Measurements from ENCODE around the gene CIB4.

Gene CIB4

DNA sequence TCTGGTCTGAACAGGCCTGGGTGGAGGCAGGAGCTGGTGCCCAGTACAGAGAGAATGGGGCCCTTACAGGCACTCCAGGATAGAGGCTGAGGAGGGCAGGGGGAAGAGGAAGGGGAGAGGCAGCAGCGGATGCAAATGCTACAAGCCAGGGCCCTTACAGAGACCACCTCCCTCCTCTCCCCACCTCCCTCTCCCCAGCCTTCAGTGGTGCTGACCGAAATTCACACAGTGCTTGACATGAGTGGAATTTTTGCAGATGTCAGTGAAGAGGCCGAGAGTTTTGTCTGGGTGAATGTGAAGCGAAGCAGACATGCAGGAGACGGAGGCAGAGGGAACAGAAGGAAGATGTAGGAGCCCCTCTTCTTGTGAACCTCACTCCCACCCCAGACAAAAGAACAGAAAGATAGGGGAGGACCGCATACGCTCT is 31.9 kb downstream of the CIB4 start:
- no peaks in the 10 kb centered on the region for H3K9me3 ChIP-seq (ENCODE audit: control insufficient read depth, low read depth, low read length)
- no peak overlapping the region for H3K9ac ChIP-seq (ENCODE audit: low read length)
- no peaks in the 10 kb centered on the region for H3K27me3 ChIP-seq (ENCODE audit: control insufficient read depth, insufficient read depth, low read length)

DNA sequence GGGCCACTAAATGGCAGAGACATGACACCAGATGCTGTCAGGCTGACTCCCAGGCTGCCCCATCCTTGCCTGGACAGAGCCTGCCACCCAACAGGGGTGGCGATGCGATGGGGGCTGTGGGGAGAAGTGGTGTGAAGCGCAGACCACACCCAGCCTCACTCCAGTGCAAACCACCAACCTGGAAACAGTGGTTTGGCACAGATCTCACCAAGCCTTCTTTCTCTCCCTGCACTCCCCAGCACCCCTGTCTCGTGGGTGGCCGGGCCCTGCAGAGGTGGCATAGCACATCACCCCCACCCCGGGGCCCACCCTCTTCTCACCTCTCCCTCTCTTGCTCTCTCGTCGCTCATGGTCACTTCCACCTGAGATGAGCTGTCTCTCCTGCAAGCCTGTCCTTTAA is 32.6 kb downstream of the CIB4 start:
- H3K36me3 ChIP-seq (ENCODE audit: control insufficient read depth, low read depth, low read length) = no peaks in the 10 kb centered on the region
- no peaks in the 10 kb centered on the region for H3K9me3 ChIP-seq (ENCODE audit: control insufficient read depth, low read depth, low read length)
- peaks cover 9% of the 10 kb centered on the region for H3K4me1 ChIP-seq (ENCODE audit: control insufficient read depth, low read depth, low read length)
- H3K27ac ChIP-seq (ENCODE audit: low read length) = no peak overlapping the region
- no peaks in the 10 kb centered on the region for H3K27me3 ChIP-seq (ENCODE audit: control insufficient read depth, insufficient read depth, low read length)
- no peak overlapping the region for H3K9ac ChIP-seq (ENCODE audit: low read length)
- no peak overlapping the region for H3K4me3 ChIP-seq (ENCODE audit: low read length)

More for the DNA sequence above, 31.9 kb downstream of the CIB4 start:
- Histone ChIP-seq H3K27ac (ENCODE audit: low read length) (no peak overlapping the region), H3K4me1 (ENCODE audit: control insufficient read depth, low read depth, low read length) (peaks cover 12% of the 10 kb centered on the region), H3K4me3 (ENCODE audit: low read length) (no peak overlapping the region), H3K36me3 (ENCODE audit: control insufficient read depth, low read depth, low read length) (no peaks in the 10 kb centered on the region)

DNA sequence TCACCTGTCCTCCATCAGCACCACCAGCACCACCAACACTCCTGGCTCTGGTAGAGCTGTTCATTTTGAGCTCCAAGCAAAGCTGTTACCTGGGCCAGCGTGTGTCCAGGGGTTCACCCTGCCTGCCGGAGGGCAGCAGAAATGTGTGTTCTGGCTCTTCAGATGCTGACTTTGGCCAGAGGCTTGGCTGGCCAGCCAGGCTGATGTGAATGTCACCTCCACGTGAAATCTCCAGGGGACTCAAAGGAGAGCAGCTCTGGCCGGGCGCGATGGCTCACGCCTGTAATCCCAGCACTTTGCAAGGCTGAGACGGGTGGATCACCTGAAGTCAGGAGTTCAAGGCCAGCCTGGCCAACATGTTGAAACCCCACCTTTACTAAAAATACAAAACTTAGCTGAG is 33.5 kb downstream of the CIB4 start:
- Histone ChIP-seq H3K27ac (ENCODE audit: low read length) (no peak overlapping the region), H3K4me3 (ENCODE audit: low read length) (no peak overlapping the region), H3K36me3 (ENCODE audit: control insufficient read depth, low read depth, low read length) (no peaks in the 10 kb centered on the region), H3K9me3 (ENCODE audit: control insufficient read depth, low read depth, low read length) (no peaks in the 10 kb centered on the region), H3K4me1 (ENCODE audit: control insufficient read depth, low read depth, low read length) (peaks cover under 1% of the 10 kb centered on the region), H3K27me3 (ENCODE audit: control insufficient read depth, insufficient read depth, low read length) (no peaks in the 10 kb centered on the region), H3K9ac (ENCODE audit: low read length) (no peak overlapping the region)

DNA sequence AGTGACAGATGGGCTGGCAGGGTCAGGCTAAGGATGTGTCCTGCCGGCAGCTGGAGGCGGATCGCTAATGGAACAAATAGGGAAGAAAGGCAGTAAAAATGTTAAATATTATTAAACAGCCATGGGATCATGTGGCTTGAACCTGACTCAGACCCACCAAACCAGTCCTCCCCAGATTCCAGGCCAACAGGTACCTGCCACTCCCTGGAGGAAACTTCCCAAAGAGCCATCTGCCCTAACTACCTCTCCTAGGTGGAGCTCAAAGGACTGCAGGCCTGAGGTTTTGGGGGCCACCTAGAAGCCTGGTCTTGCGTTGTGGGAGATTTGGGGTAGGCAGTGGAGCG is 34.3 kb downstream of the CIB4 start:
- Histone ChIP-seq H3K9me3 (ENCODE audit: control insufficient read depth, low read depth, low read length) (no peaks in the 10 kb centered on the region), H3K27me3 (ENCODE audit: control insufficient read depth, insufficient read depth, low read length) (no peaks in the 10 kb centered on the region), H3K4me3 (ENCODE audit: low read length) (no peak overlapping the region), H3K9ac (ENCODE audit: low read length) (no peak overlapping the region), H3K36me3 (ENCODE audit: control insufficient read depth, low read depth, low read length) (no peaks in the 10 kb centered on the region), H3K4me1 (ENCODE audit: control insufficient read depth, low read depth, low read length) (no peaks in the 10 kb centered on the region), H3K27ac (ENCODE audit: low read length) (no peak overlapping the region)

DNA sequence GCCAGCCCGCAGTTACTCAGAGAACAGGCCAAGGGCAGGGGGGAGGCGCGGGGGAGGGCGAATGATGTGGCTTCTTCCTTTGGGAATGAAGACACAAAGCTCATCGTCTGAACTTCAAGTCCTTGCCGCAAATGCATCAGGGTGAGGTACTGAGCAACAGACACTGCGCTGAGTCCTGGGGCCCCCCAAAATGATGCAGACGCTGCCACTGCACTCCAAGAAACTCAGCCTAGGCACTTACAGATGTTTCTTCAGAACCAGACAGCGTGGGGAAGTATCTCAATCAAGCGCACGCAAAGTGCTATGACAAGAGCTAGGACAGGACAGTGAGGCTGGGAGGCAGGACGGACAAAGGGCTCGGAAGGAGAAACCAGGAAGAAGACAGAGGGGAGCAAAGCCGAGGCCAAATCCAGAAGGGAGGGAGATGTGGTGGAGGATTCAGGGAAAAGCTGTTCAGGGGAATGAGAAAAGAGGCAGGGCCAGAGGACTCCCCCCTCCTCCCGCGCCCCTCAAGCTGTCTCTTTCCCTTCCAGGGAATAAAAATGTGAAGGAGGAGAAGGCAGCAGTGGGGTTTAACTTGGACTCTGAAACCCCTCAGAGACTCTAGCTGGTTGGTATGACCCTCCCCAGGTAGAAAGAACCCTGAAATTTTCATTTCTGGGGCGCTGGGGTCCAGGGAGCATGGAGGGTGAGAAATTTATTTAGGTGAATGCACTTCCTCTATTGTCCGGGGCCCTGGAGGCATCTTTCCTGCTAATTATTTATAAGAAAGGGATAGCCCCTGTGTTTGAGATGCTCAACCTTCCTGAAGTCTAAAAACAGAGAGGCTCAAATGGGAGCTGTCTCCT is 34.9 kb downstream of the CIB4 start:
- H3K9me3 ChIP-seq (ENCODE audit: control insufficient read depth, low read depth, low read length) = no peaks in the 10 kb centered on the region
- H3K9ac ChIP-seq (ENCODE audit: low read length) = no peak overlapping the region
- no peaks in the 10 kb centered on the region for H3K4me1 ChIP-seq (ENCODE audit: control insufficient read depth, low read depth, low read length)
- H3K4me3 ChIP-seq (ENCODE audit: low read length) = no peak overlapping the region
- no peaks in the 10 kb centered on the region for H3K36me3 ChIP-seq (ENCODE audit: control insufficient read depth, low read depth, low read length)
- no peaks in the 10 kb centered on the region for H3K27me3 ChIP-seq (ENCODE audit: control insufficient read depth, insufficient read depth, low read length)
- no peak overlapping the region for H3K27ac ChIP-seq (ENCODE audit: low read length)

DNA sequence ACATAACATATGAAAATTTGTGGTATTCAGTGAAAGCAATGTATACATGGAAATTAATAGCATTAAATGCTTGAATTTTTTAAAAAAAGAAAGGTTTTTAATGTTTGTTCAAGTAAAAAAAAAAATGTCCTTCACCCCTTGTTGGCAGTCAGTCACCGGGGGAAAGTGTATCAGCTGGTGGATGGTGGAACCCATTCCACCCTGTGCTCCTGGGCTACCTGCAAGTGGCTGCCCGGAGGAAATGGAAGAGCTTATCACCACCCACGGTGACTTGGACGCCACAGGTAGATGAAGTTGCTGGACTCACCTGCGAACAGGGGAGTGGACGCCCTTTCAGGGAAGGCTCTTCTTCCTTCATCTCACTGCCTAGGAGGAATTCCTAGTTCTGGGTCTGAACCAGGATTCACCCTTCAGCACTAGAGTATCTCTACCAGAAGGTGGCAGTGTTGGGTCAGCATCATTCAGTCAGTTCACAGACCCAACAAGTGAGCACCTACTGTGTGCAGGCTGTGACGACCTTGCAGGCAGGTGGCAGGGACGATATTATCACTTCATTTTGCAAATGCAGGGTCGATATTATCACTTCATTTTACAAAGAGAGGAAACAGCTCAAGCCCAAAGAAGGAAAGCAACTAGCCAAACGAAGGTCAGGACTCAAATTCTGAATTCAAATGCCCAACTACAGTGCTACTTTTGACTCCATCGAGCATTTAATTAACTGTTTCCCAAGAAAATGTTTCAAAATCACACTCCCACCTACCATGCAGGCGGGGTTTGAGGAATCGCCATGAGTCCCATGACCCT is 35.8 kb downstream of the CIB4 start:
- no peak overlapping the region for H3K27ac ChIP-seq (ENCODE audit: low read length)
- no peak overlapping the region for H3K9ac ChIP-seq (ENCODE audit: low read length)
- H3K27me3 ChIP-seq (ENCODE audit: control insufficient read depth, insufficient read depth, low read length) = no peaks in the 10 kb centered on the region
- H3K36me3 ChIP-seq (ENCODE audit: control insufficient read depth, low read depth, low read length) = no peaks in the 10 kb centered on the region
- no peaks in the 10 kb centered on the region for H3K9me3 ChIP-seq (ENCODE audit: control insufficient read depth, low read depth, low read length)
- no peak overlapping the region for H3K4me3 ChIP-seq (ENCODE audit: low read length)
- H3K4me1 ChIP-seq (ENCODE audit: control insufficient read depth, low read depth, low read length) = no peaks in the 10 kb centered on the region

DNA sequence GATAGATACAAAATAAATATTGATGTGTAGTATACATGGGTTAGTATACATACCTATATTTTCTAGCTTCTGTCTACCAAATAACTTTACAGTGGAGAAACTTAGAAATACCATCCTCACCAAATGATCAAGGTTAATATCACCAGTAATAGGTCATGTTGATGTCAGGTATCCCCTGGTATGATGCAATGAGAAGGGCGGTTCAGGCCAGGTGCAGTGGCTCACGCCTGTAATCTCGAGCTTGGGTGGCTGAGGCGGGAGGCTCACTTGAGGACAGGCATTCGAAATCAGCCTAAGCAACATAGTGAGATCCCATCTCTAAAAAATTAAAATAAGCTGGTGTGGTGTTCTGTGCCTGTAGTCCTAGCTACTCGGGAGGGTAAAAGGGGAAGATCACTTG is 38.6 kb downstream of the CIB4 start:
- Histone ChIP-seq H3K9me3 (ENCODE audit: control insufficient read depth, low read depth, low read length) (no peaks in the 10 kb centered on the region), H3K4me3 (ENCODE audit: low read length) (no peak overlapping the region), H3K27ac (ENCODE audit: low read length) (no peak overlapping the region), H3K9ac (ENCODE audit: low read length) (no peak overlapping the region), H3K27me3 (ENCODE audit: control insufficient read depth, insufficient read depth, low read length) (no peaks in the 10 kb centered on the region), H3K4me1 (ENCODE audit: control insufficient read depth, low read depth, low read length) (no peaks in the 10 kb centered on the region), H3K36me3 (ENCODE audit: control insufficient read depth, low read depth, low read length) (no peaks in the 10 kb centered on the region)

DNA sequence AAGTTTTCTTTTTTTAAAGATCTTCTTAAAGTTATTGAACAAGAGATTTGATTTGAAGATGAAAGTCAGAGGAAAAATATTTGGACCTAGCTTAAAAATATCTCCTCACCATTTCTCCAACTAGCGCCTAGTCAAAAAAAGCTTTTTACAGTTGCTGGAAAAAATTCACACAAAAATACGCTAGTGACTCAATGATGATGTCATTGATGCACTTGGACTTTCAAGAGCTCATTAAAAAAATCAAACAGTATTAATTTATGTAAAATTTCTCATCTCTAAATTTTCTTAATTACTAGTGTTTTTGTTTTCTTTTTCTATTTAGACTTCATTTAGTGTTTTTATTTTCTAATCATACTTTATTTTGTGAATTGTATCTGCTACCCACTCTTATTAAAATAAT is 41.8 kb downstream of the CIB4 start:
- Histone ChIP-seq H3K27ac (ENCODE audit: low read length) (no peak overlapping the region), H3K4me3 (ENCODE audit: low read length) (no peak overlapping the region), H3K9me3 (ENCODE audit: control insufficient read depth, low read depth, low read length) (no peaks in the 10 kb centered on the region), H3K9ac (ENCODE audit: low read length) (no peak overlapping the region), H3K36me3 (ENCODE audit: control insufficient read depth, low read depth, low read length) (no peaks in the 10 kb centered on the region), H3K4me1 (ENCODE audit: control insufficient read depth, low read depth, low read length) (peaks cover 5% of the 10 kb centered on the region), H3K27me3 (ENCODE audit: control insufficient read depth, insufficient read depth, low read length) (no peaks in the 10 kb centered on the region)

DNA sequence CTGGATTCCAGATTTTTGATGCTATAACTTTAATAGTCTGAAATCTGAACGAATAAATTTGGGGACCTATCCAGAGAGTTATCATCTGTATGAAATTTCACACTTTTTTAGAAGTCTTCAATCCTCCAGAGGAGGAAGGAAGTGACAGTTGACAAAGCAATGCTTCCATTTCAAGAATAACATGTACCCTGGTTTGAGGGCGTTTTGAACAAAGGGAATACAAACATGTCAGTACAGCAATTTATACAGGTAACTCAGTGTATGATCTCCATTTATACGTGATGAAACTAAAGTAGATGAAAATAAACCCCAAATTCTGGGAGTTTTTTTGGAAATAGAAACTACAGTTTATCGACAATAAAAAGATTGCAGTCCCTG is 42.2 kb downstream of the CIB4 start:
- H3K9ac ChIP-seq (ENCODE audit: low read length) = no peak overlapping the region
- H3K27me3 ChIP-seq (ENCODE audit: control insufficient read depth, insufficient read depth, low read length) = no peaks in the 10 kb centered on the region
- peaks cover 5% of the 10 kb centered on the region for H3K4me1 ChIP-seq (ENCODE audit: control insufficient read depth, low read depth, low read length)
- H3K9me3 ChIP-seq (ENCODE audit: control insufficient read depth, low read depth, low read length) = no peaks in the 10 kb centered on the region
- no peaks in the 10 kb centered on the region for H3K36me3 ChIP-seq (ENCODE audit: control insufficient read depth, low read depth, low read length)
- no peak overlapping the region for H3K4me3 ChIP-seq (ENCODE audit: low read length)
- no peak overlapping the region for H3K27ac ChIP-seq (ENCODE audit: low read length)

DNA sequence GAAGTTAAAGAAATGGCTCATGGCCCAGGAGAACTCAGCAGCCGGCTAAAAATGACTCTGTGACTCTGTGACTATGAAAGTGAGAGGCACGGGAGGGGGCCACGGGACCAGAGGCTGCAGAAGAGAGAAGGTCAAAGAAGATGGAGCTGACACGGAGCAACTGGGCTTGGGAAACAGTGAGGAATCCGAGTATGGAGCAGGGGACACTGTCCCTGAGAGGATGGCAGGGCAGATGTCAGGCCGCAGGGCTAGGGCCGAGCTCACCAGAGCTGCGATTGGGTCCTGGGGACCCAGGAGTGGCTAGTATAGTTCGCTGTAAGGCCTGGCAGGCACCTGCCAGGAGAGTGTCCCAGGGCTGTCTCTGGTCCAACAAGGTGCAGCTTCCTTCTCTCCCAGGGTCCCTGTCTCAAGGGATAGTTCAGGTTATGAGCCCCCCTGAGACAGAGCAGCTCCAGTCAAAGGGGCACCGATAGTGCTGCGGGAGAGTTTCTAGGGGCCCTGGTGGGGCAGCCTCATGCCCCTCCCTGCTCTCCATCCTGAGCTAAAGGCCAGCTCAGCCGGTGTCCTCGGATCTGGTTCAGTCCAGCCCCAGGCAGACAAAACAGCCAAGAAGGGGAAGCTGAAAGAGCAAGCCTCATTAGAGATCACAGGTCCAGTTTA is 42.7 kb downstream of the CIB4 start:
- no peaks in the 10 kb centered on the region for H3K9me3 ChIP-seq (ENCODE audit: control insufficient read depth, low read depth, low read length)
- no peak overlapping the region for H3K9ac ChIP-seq (ENCODE audit: low read length)
- no peak overlapping the region for H3K27ac ChIP-seq (ENCODE audit: low read length)
- no peaks in the 10 kb centered on the region for H3K27me3 ChIP-seq (ENCODE audit: control insufficient read depth, insufficient read depth, low read length)
- H3K36me3 ChIP-seq (ENCODE audit: control insufficient read depth, low read depth, low read length) = no peaks in the 10 kb centered on the region
- no peak overlapping the region for H3K4me3 ChIP-seq (ENCODE audit: low read length)
- peaks cover 5% of the 10 kb centered on the region for H3K4me1 ChIP-seq (ENCODE audit: control insufficient read depth, low read depth, low read length)

DNA sequence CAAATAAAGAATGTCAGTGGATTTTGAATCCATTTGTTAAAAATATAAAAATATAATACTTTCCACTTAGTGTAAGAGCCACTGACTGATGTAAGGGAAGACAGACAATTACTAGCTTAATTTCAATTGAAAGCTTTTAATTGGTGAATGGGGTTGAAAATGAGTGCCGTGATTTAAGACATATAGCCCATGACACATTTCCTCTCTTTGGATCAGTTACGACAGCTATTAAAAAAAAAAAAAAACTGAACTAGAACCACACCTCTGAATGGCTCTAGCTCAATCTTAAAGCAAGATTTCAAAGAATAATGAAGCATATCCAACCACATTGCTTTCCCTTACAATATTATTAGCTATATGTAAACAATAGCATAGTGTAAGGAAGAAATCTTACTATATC is 44.0 kb downstream of the CIB4 start:
- no peaks in the 10 kb centered on the region for H3K27me3 ChIP-seq (ENCODE audit: control insufficient read depth, insufficient read depth, low read length)

More for the DNA sequence above, 44.0 kb downstream of the CIB4 start:
- Histone ChIP-seq H3K27ac (ENCODE audit: low read length) (no peak overlapping the region), H3K4me3 (ENCODE audit: low read length) (no peak overlapping the region), H3K36me3 (ENCODE audit: control insufficient read depth, low read depth, low read length) (no peaks in the 10 kb centered on the region), H3K9ac (ENCODE audit: low read length) (no peak overlapping the region), H3K4me1 (ENCODE audit: control insufficient read depth, low read depth, low read length) (peaks cover 5% of the 10 kb centered on the region), H3K9me3 (ENCODE audit: control insufficient read depth, low read depth, low read length) (no peaks in the 10 kb centered on the region)
